AG04449 (cell line): ENCODE measurements around the gene ENDOG.

Source experiments
- CTCF ChIA-PET: fragments of 350-600 bp; formaldehyde crosslinking; extraction: SDS; loops from one replicate; lab custom pipeline; 2021; ENCODE audit warnings: antibody characterized with exemption; lab: Yijun Ruan, JAX
- POLR2A ChIA-PET: fragments of 400-600, 350-600 bp; formaldehyde crosslinking; extraction: SDS; loops from one replicate; lab custom pipeline; 2020; ENCODE audit warnings: antibody characterized with exemption, inconsistent platforms; lab: Yijun Ruan, JAX
- DNase-seq: peaks from one replicate; pipeline ENCODE4 v3.0.0-alpha.2; 2010; ENCODE audit warnings: low read depth, low spot score
- H3K4me3 ChIP-seq: 2 replicates; pipeline ENCODE4 v1.5.1; 2011; ENCODE audit warnings: low read depth, mild to moderate bottlenecking, control low read depth, low read length
- CTCF ChIP-seq: IDR thresholded peaks from one replicate; pipeline ENCODE4 v1.5.1; 2011; ENCODE audit warnings: mild to moderate bottlenecking, moderate library complexity, low read length, control low read depth, inconsistent platforms; ENCODE audit not compliant: insufficient read depth; ENCODE audit errors: missing control alignments

Gene ENDOG

DNA sequence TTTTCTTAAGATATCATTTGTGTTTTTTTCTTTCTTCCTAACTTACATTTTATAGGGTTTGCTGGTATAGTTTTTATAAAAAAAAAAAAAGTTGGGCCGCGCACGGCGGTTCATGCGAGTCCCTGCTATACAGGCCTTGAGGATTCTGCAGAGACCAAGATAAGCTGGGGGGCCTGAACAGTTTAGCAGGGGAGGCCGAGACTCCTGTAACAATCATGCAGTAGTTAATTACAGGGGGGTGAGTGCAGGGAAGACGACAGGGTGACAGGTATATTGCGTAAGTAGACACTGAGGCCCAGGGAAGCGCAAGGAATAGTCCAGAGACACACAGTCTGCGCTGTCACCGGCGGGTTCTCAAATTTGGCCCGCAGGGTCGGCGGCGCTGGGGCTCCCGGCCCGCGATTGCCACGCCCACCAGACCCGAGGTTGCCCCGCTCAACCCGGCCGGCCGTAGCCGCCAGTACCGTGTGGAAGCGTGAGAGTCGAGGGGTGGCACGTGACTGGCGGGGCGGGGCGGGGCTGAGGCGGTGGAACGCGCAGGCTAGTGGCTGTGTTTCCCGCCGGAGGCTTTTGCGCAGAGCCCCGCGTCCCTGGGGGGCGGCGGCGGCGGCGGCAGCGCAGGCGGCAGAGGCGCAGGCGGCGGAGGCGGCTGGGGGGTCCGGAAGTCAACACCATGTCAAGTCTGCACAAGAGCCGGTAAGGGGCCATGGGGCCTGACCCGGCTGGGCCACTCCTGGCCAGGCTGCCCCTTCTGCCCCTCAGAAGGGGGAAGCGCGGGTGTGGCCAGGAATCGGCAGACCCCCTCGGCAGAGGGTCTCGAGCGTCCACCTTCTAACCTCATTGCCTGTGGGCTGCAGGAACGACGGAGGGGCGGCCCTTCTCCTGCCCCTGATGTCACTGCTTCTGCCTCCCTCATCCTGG, 31.4 kb upstream of the ENDOG start, which contains the start of gene TBC1D13:
Gene TBC1D13 (plus strand): TSS at position 573 of the 921 bp plus-strand sequence. CDS start 101 bp downstream, at position 674.
- no peak for TF ChIP-seq CTCF
- ChIA-PET CTCF (interaction anchor here (0.9 kb wide), 1 partner anchor 9 kb away, joined by 3 read pairs; no protein-coding TSS in a partner anchor), POLR2A (no interaction called here)
- DNase-seq, result no peak
- peak within 1 kb of the TSS; percentile 99 for H3K4me3 ChIP-seq

GRCh38 chr9:128787659-128788058, 30.6 kb upstream of the ENDOG start:
- ChIA-PET POLR2A (interaction anchor here (1.4 to 1.7 kb wide), 2 partner anchors 17 to 25 kb away, joined by 3 read pairs; no protein-coding TSS in a partner anchor), CTCF (interaction anchor here (1.7 to 2.4 kb wide), 3 partner anchors 13 to 31 kb away, joined by 6 to 15 read pairs (median 6); partner anchors contain the start of genes ENDOG and ZER1)
- DNase-seq, result no peak
- H3K4me3 ChIP-seq, result peak overlapping the region; percentile 99
- no peak for TF ChIP-seq CTCF

DNA sequence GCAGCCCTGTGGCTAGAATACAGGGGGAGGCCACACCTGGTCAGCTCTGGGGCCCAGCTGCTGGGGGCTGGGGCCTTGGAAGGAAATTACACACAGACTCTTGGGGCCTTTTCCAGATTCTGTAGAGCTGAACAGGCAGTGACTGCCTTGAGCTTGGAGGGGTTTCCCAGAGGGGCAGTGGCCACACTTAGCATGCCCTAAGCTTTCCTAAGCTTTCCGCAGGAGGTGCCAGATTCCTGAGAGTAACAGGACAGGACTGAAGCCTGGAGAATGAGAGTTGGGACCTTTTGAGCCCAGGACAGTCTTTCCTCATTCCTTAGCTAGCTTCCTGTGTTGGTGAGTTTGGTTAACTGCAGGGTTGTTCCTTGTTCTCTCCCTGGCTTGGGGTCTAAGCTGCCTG, 29.9 kb upstream of the ENDOG start:
- TF ChIP-seq CTCF, result no peak
- POLR2A ChIA-PET, result interaction anchor here (1.1 to 1.7 kb wide), 3 partner anchors 17 to 153 kb away, joined by 3 to 4 read pairs (median 3); no protein-coding TSS in a partner anchor
- DNase-seq, result no peak
- peak overlapping the region; percentile 99 for H3K4me3 ChIP-seq
- CTCF ChIA-PET, result interaction anchor here (1.4 to 2.4 kb wide), 5 partner anchors 12 to 154 kb away, joined by 6 to 15 read pairs (median 7); partner anchors contain the start of genes ENDOG and ZER1

DNA sequence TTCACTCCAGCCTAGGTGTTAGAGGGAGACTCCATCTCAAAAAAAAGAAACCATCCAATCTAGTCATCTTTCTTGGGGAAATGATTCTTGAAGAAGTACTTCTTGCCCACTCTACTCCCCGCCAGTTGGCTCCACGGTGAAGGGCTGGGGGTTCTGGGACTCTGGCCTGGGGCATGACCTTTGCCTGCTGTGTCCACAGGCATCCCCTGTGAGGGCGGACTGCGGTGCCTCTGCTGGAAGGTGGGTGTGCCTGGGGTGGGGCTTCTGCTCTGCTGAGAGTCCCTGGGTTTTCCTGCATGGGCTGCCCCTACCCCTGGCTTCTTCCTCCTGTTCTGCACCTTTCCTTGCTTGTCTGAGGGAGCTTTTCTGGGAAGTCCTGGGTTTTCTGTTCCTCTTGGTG, 27.8 kb upstream of the ENDOG start:
- H3K4me3 ChIP-seq, result no peak overlapping the region
- no peak for DNase-seq
- ChIA-PET POLR2A (no interaction called here), CTCF (interaction anchor here (0.9 to 1.5 kb wide), 2 partner anchors 27 to 29 kb away, joined by 4 to 5 read pairs; no protein-coding TSS in a partner anchor)
- TF ChIP-seq CTCF, result no peak

GRCh38 chr9:128792134-128792533, 26.2 kb upstream of the ENDOG start:
- DNase-seq, result no peak
- no peak for TF ChIP-seq CTCF
- ChIA-PET POLR2A (no interaction called here), CTCF (interaction anchor here (0.8 to 2.5 kb wide), 3 partner anchors 10 to 26 kb away, joined by 3 to 11 read pairs (median 4); partner anchors contain the start of gene ENDOG)
- H3K4me3 ChIP-seq, result no peak overlapping the region
